Right cardiac atrium (tissue), 5 donors: Measurements from ENCODE around the gene LY6G6C. TPM values are rescaled to one million over a fixed set of nuclear protein-coding genes. Genes with fewer than 3 reads are reported as not detected.

Source experiments
- ATAC-seq, 2 donors: fragments of 200-7000 bp; cut with Tn5 transposase; one replicate each; pipeline versions ENCODE4 v1.8.0 to v1.9.1; 2020; ENCODE audit warnings: moderate library complexity in 2 of 2, mild to moderate bottlenecking in 1 of 2
- DNase-seq, 3 donors: peaks; one replicate each; pipeline ENCODE4 v3.0.0-alpha.2; 2020
- H3K27ac ChIP-seq: one replicate; pipeline ENCODE4 v1.5.1; 2013; ENCODE audit warnings: mild to moderate bottlenecking, low read length, control low read depth, moderate library complexity
- H3K27me3 ChIP-seq: one replicate; pipeline ENCODE4 v1.6.1; 2013; ENCODE audit not compliant: control insufficient read depth, insufficient read depth
- H3K4me1 ChIP-seq: one replicate; pipeline ENCODE4 v1.6.1; 2013; ENCODE audit warnings: low read length; ENCODE audit not compliant: control insufficient read depth, insufficient read depth
- H3K4me3 ChIP-seq: one replicate; pipeline ENCODE4 v1.5.1; 2013; ENCODE audit warnings: low read length, control low read depth
- H3K9me3 ChIP-seq: one replicate; pipeline ENCODE4 v1.6.1; 2013; ENCODE audit warnings: low read length; ENCODE audit not compliant: control insufficient read depth
- WGBS: extraction: QIAGEN DNeasy Blood & Tissue Kit; methylation state at CpG from one replicate; pipeline ENCODE4 v1.1.7; 2013; 5-methylcytosine and 5-hydroxymethylcytosine counted together
- intact Hi-C, 4 donors: fragments of 100-400 bp; cut with DNase I; formaldehyde crosslinking; loops; one replicate each; pipeline versions ENCODE4 v1.11.0 to v1.14.0; 2022 to 2023
- polyA plus RNA-seq: library from polyadenylated mRNA; stranded (reverse); fragments of 200-250 nt; gene quantifications from one replicate; pipeline ENCODE4 v1.2.3, GENCODE V29; 2013
- total RNA-seq, 4 donors: library from RNA; stranded (reverse); fragmentation: NEBNext Ultra II Directional; extraction: Animal tissue kit (Norgen Biotek cat#: 25700); gene quantifications; one replicate each; pipeline ENCODE4 v1.2.1, GENCODE V29; 2021
- donor health status: healthy with polysubstance abuse.
- donor health status: DM: no; HTN: yes; CAD: no.
- donor health status: DM: no; HTN: no; CAD: no.
- donor health status: DM: no; HTN: yes; CAD: no; lungs with severe emphysema.
- donor health status: DM: yes; HTN: yes; CAD: no.

LY6G6C gene
- total and polyA plus RNA-seq, 5 donors: 0.18 TPM; not detected in 4

- no peaks in the 10 kb centered on the region for H3K27me3 ChIP-seq
- peak in 1 of 3 donors; percentile 77 for DNase-seq
- no peak for ATAC-seq
- intact Hi-C loops: loop anchor here in 1 of 4 donors (10.0 kb wide), 1 partner anchor 100 kb away; no protein-coding TSS in a partner anchor
- peak overlapping the region; percentile 49 for H3K27ac ChIP-seq
- H3K9me3 ChIP-seq: no peaks in the 10 kb centered on the region
- peak overlapping the region; percentile 86 for H3K4me3 ChIP-seq
- H3K4me1 ChIP-seq: peaks cover 9% of the 10 kb centered on the region
- WGBS: 9% methylated on average over 2 of the region's 2 CpGs
These were observed 12.8 kb upstream of the LY6G6C start for GRCh38 chr6:31734247-31734820.

DNA sequence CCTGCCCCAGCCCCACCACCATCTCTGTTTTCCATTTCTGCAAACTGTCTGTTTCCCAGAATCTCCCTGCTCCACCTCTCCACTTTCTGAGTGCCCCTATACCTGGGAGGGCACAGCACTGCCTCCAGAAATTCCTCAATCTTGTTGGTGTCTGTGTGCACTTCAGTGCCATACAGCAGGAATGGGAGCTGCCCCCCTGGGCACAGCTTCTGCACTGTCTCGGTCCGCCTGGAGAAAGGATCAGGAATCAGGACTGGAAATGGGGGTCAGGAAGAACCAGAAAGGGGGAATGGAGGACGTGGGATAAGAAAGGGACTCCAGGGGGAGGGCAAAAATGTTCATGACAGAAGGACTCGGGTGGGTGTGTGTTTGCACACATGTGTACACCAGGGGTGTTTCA lies 12.2 kb upstream of the LY6G6C start:
- H3K4me3 ChIP-seq: no peak overlapping the region
- no peak for ATAC-seq
- peaks cover 9% of the 10 kb centered on the region for H3K4me1 ChIP-seq
- H3K27me3 ChIP-seq: no peaks in the 10 kb centered on the region
- intact Hi-C loops: loop anchor here in 1 of 4 donors (10.0 kb wide), 1 partner anchor 101 kb away; no protein-coding TSS in a partner anchor
- WGBS: 83% methylated on average over 4 of the region's 4 CpGs
- no peak for DNase-seq
- no peaks in the 10 kb centered on the region for H3K9me3 ChIP-seq
- H3K27ac ChIP-seq: peak overlapping the region; percentile 49

DNA sequence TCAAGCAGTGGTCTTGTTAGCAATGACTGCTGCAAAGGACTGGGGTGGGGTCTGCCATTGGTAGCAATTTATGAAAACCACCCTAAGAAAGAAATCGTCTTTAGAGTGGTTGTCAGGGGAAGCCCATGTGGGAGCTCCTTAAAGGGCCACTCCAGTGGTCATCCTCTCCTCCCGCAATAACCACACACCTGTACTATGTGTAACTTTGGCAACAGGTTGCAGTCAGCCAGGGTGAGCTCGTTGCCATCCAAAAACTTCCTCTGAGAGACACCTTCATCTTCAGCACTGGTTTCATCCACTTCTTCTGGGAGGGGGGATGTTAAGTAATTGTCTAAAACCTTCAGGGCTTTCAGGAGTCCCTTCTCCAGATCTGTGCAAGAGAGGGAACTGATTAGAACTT lies 10.5 kb upstream of the LY6G6C start:
- 59% methylated on average over 3 of the region's 3 CpGs for WGBS
- H3K9me3 ChIP-seq: no peaks in the 10 kb centered on the region
- no peak overlapping the region for H3K4me3 ChIP-seq
- H3K4me1 ChIP-seq: peaks cover 9% of the 10 kb centered on the region
- no peak for ATAC-seq
- no peak for DNase-seq
- no peak overlapping the region for H3K27ac ChIP-seq
- H3K27me3 ChIP-seq: no peaks in the 10 kb centered on the region
- intact Hi-C loops: loop anchor here in 1 of 4 donors (10.0 kb wide), 1 partner anchor 103 kb away; no protein-coding TSS in a partner anchor

DNA sequence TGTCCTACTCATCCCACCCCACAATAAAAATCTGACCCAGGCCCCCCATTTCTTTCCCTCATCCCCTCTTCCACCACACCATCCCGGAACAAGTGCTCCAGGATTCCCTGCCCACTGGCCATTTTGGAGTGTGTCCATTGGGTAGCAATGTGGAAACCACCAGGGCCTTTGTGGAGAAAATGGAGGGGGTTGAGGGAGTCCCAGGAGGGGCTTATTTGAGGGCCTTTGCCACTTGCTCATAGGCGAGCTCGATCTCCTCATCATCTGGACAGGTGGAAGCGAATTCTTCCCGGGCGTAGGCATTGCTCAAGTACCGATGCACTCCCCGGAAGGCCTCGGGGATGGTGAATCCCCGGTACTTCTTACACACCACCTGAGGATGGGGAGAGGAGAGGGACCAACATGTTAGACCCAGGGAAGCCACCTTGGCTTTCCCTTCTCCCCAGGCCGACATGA lies 9.1 kb upstream of the LY6G6C start:
- intact Hi-C loops: loop anchor here in 1 of 4 donors (10.0 kb wide), 1 partner anchor 104 kb away; no protein-coding TSS in a partner anchor
- DNase-seq: no peak
- H3K27ac ChIP-seq: peak overlapping the region; percentile 57
- 87% methylated on average over 11 of the region's 11 CpGs for WGBS
- ATAC-seq: no peak
- H3K4me1 ChIP-seq: peaks cover 6% of the 10 kb centered on the region
- H3K27me3 ChIP-seq: no peaks in the 10 kb centered on the region
- peak overlapping the region; percentile 81 for H3K4me3 ChIP-seq
- no peaks in the 10 kb centered on the region for H3K9me3 ChIP-seq

DNA sequence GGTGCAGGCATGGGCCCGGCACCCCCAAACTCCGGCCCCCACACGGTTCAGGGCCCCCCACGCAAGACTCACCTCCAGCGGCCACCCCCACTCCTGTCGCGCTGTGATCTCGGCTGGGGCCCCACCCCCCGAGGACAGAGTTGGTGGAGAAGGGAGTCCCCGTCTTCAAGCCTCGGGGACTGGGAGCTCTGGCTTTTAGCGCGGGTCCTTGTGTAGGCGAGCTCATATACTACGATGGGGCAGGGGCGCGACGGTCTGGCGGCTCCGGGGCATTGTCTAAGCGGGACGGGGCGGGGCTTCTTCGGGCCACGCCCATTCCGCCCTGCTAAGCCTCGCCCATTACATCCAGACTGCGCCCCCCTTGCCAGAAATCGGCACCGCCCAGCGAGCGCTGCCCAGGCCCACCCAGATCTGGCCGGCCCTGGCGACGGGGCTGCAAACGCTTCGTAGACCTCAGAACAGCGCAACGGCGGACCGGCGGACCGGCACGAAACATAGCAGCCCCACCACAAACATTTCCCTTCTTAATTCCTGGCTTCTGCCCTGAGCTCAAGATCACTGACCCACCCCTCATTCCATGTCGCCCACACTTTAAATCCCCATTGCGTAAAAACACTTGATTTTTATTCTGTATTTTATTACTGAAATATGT lies 8.6 kb upstream of the LY6G6C start:
- peaks cover 6% of the 10 kb centered on the region for H3K4me1 ChIP-seq
- H3K4me3 ChIP-seq: peak overlapping the region; percentile 81
- H3K9me3 ChIP-seq: no peaks in the 10 kb centered on the region
- ATAC-seq (peak; percentile 90 to 92), DNase-seq (peak; percentile 94 to 98 (median 98))
- intact Hi-C loops: loop anchor here in 3 of 4 donors (2.0 to 10.0 kb wide), 4 partner anchors 48 to 105 kb away; partner anchors contain the start of genes CSNK2B (in 1 of the 3), HSPA1B (in 1 of the 3), LY6G5B (in 1 of the 3) and LY6G5C (in 1 of the 3)
- H3K27me3 ChIP-seq: no peaks in the 10 kb centered on the region
- WGBS: 1% methylated on average over 46 of the region's 46 CpGs
- H3K27ac ChIP-seq: peak overlapping the region; percentile 95

DNA sequence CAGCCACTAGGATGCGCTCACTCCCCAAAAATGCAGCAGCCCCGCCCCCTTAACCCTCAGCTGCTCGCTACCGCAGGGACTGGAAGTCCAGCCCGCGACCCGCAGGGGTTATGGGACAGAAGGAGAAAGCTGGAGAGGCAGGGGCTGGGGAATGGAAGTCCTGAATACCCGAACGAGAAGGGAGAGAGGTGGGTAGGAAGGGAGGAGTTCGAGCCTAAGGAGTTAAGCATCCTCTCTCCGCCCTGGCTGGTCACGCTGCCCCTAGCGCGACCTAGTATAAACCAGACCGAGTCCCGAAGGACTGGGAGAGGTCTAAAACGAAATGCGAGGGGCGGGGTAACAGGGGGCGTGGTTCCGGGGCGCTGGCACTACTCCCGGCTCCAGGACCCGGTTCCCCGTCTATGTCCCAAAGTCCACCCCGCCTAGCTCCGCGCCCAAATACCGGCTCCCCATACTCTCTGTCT lies 8.0 kb upstream of the LY6G6C start:
- Histone ChIP-seq H3K4me1 (peaks cover 4% of the 10 kb centered on the region), H3K9me3 (no peaks in the 10 kb centered on the region), H3K27ac (peak overlapping the region; percentile 95), H3K4me3 (peak overlapping the region; percentile 81), H3K27me3 (no peaks in the 10 kb centered on the region)
- WGBS: under 1% methylated on average over 29 of the region's 29 CpGs
- intact Hi-C loops: loop anchor here in 2 of 4 donors (2.0 to 10.0 kb wide), 4 partner anchors 47 to 105 kb away; partner anchors contain the start of genes CSNK2B (in 1 of the 2), HSPA1B (in 1 of the 2), LY6G5B (in 1 of the 2) and LY6G5C (in 1 of the 2)
- ATAC-seq (peak; percentile 88 to 91), DNase-seq (peak; percentile 93 to 97 (median 97))

DNA sequence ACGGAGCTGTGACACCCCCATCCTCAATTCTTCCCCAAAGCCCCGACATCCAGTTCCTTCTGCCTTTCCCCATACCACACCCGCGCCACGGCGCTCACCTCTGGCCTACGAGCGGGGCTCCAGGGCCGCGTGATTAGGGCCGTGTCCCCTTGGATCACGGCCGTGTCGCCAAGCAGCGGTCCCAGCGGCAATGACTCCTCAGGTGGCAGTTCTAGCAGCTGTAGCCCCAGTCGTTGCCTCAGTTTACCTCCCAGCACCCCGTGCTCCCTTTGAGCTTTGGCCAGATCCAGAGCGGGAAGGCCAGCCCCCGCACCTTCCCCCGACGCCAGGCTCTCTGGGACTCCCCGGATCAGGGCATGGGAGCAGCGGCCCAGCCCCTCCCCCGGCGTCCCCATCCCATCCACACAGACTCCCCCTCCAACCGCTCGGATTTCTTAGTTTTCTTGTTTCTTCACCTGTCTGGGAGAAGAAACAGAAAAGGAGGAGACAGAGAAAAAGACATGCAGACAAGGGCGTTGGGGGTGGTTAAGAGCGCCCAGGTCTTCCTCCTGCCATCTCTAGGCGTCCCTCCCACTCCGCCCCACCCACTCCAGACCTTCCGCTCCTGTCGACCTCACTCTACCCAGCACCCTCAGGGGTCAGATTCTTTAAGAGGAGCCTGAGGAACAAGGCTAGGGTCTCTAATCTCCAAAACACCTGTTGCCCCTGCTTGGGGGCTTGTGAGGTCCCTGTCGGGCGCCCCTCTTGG lies 7.4 kb upstream of the LY6G6C start, which contains the start of gene DDAH2:
Gene DDAH2 (minus strand): TSS at position 533 of the 748 bp plus-strand sequence. CDS start 138 bp downstream, at position 395.
- H3K27ac ChIP-seq: peak within 1 kb of the TSS; percentile 95
- H3K27me3 ChIP-seq: no peaks in the 10 kb centered on the region
- WGBS: 12% methylated on average over 36 of the region's 36 CpGs
- intact Hi-C loops: loop anchor here in 2 of 4 donors (2.0 to 10.0 kb wide), 4 partner anchors 47 to 106 kb away; partner anchors contain the start of genes CSNK2B (in 1 of the 2), HSPA1B (in 1 of the 2), LY6G5B (in 1 of the 2) and LY6G5C (in 1 of the 2)
- peak; percentile 36 to 53 for ATAC-seq
- H3K9me3 ChIP-seq: no peaks in the 10 kb centered on the region
- peak within 1 kb of the TSS; percentile 81 for H3K4me3 ChIP-seq
- H3K4me1 ChIP-seq: no peaks in the 10 kb centered on the region
- DNase-seq: peak in 2 of 3 donors; percentile 67 to 82

DNA sequence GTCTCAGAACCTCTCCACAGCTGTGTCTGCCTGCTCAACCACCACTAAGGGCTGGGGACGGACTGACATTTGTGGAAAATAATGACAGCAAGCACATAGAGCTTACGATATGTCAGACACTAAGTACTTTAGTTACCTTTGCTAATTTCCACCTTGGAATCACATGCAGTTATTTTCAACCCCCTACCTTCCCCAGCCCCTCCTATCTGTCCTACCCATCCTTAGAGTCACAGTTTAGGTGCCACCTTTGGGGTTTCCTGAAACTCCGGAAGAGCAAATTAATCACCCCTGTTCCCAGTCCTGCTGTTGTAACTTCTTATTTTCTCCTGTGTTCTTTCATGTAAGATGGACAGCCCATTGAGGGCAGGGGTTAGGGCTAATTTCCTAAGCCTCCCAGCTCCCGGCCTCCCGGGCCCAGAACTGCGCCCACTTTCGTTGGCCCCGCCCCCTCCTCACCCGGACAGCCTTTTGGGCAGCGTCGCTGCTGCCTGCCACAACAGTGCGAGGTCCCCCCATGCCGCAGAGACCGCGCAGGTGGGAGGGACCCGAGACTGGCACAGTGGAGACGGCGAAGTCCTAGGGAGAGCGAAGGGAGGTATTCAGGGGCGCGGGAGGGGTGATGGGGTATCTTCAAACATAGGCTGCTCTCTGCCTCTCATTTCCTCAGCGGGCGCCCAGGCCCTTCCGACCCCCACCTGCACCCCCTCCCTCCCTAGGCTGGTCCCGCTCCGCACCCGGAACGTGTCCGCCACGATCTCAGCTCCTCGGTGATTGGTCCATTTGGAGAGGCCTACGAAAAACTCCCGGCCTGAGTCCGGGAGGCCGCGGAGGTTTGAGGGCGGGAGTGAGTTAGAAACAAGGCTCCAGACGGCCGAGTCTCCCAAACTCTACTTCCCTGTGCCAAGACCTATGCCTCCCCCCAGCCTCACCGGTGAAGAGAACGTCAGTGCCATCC lies 6.4 kb upstream of the LY6G6C start:
- intact Hi-C loops: loop anchor here in 2 of 4 donors (2.0 to 10.0 kb wide), 4 partner anchors 46 to 107 kb away; partner anchors contain the start of genes CSNK2B (in 1 of the 2), HSPA1B (in 1 of the 2), LY6G5B (in 1 of the 2) and LY6G5C (in 1 of the 2)
- WGBS: 69% methylated on average over 41 of the region's 41 CpGs
- Histone ChIP-seq H3K4me1 (no peaks in the 10 kb centered on the region), H3K9me3 (no peaks in the 10 kb centered on the region), H3K27ac (peak overlapping the region; percentile 95), H3K27me3 (no peaks in the 10 kb centered on the region), H3K4me3 (peak overlapping the region; percentile 81)
- no peak for ATAC-seq
- DNase-seq: peak in 2 of 3 donors; percentile 71 to 74

DNA sequence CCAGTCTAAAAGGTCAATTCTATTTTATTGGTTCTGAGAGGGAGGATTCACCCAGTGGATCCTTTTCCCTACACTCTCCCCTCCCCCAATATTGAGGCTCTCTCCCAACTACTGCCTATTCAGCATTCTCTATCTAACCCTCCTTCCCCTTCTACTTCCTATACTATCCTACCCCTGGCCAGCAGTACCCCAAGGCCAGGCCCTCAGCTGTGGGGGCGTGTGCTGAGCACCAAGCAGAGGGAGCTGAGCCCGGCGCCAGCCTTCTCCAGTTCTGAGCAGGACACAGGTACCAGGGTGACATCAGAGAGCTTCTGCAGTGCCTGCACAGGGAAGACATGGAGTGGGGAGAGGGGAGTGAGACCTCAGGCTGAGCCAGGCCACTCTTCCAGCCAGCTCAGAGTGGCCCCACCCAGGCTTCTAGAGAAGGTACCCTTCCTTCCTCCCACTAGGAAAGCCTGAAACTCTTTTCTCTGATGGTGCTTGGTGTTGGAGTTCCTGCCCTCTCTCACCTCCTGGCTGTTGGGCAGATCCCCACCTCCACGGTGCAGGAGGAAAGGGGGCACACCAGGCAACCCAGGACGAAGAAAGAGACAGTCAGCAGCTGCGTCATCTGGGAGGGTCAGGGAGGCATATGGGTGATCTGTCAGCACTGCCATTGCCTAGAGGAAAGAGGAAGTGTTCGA lies 5.6 kb upstream of the LY6G6C start:
- no peaks in the 10 kb centered on the region for H3K4me1 ChIP-seq
- DNase-seq: peak in 2 of 3 donors; percentile 61 to 67
- intact Hi-C loops: loop anchor here in 2 of 4 donors (5.0 to 10.0 kb wide), 3 partner anchors 45 to 108 kb away; partner anchors contain the start of genes CSNK2B (in 1 of the 2), LY6G5B (in 1 of the 2) and LY6G5C (in 1 of the 2)

More for the DNA sequence above, 5.6 kb upstream of the LY6G6C start:
- 62% methylated on average over 7 of the region's 7 CpGs for WGBS
- ATAC-seq: no peak
- H3K27me3 ChIP-seq: no peaks in the 10 kb centered on the region
- H3K9me3 ChIP-seq: no peaks in the 10 kb centered on the region
- no peak overlapping the region for H3K4me3 ChIP-seq
- no peak overlapping the region for H3K27ac ChIP-seq
